ENCODE results near the gene IFNA8. TPM values are rescaled to one million over a fixed set of nuclear protein-coding genes. Genes with fewer than 3 reads are reported as not detected.

IFNA8 gene
- polyA plus RNA-seq, 3 donors, result not detected

DNA sequence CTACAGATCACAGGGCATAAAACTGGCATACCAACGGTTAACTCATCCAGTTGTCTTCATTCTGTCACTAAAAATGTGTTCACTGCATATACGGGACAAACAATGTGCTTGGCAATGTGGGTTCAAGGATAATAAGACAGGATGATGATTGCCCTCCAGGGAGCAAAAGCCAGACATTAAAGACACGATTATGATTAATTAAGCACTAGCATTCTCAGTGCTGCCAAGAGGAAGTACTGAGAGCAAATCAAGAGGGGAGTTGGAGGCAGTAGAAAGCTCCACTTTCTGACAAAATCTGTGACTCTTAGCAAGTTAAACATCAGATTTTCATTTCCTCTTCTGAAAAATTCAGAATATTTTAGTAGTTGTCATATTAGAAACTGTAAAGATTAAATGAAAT, 9.0 kb upstream of the IFNA8 start:
- 0% methylated on average over 1 of the region's 3 CpGs for WGBS (ENCODE audit: insufficient coverage)
- Histone ChIP-seq H3K9me3 (replicated peaks in 1 of 2; ENCODE audit: control insufficient read depth in 1 of 2, insufficient read depth in 1 of 2, low read length in 2 of 2) (peaks cover 0 to 10% of the 10 kb centered on the region in 2 donors), H3K79me2 (ENCODE audit: insufficient read depth, low read length) (no peaks in the 10 kb centered on the region), H3K9ac (ENCODE audit: insufficient read depth, low read length, poor library complexity, severe bottlenecking) (no peak overlapping the region), H3K36me3 (replicated peaks in 1 of 2; ENCODE audit: control insufficient read depth in 1 of 2, insufficient read depth in 2 of 2, low read length in 2 of 2) (no peaks in the 10 kb centered on the region), H3K27ac (ENCODE audit: low read depth in 1 of 2, low read length in 2 of 2) (no peak overlapping the region), H2AFZ (ENCODE audit: insufficient read depth, low read depth, low read length, poor library complexity, severe bottlenecking) (no peak overlapping the region), H4K20me1 (ENCODE audit: insufficient read depth, low read length) (no peaks in the 10 kb centered on the region), H3K27me3 (ENCODE audit: control insufficient read depth in 2 of 2, insufficient read depth in 2 of 2, low read length in 2 of 2) (peaks cover 86 to 89% of the 10 kb centered on the region in 2 donors), H3K4me1 (ENCODE audit: control insufficient read depth in 1 of 2, insufficient read depth in 2 of 2, low read length in 2 of 2) (peaks cover 16 to 21% of the 10 kb centered on the region in 2 donors), H3K4me3 (replicated peaks in 1 of 3; ENCODE audit: low read depth in 2 of 3, low read length in 3 of 3) (no peak overlapping the region), H3K4me2 (replicated peaks; ENCODE audit: extremely low read depth, low read length, poor library complexity, severe bottlenecking) (no peak overlapping the region)
- no peak for DNase-seq
- TF ChIP-seq, protein P1, sequence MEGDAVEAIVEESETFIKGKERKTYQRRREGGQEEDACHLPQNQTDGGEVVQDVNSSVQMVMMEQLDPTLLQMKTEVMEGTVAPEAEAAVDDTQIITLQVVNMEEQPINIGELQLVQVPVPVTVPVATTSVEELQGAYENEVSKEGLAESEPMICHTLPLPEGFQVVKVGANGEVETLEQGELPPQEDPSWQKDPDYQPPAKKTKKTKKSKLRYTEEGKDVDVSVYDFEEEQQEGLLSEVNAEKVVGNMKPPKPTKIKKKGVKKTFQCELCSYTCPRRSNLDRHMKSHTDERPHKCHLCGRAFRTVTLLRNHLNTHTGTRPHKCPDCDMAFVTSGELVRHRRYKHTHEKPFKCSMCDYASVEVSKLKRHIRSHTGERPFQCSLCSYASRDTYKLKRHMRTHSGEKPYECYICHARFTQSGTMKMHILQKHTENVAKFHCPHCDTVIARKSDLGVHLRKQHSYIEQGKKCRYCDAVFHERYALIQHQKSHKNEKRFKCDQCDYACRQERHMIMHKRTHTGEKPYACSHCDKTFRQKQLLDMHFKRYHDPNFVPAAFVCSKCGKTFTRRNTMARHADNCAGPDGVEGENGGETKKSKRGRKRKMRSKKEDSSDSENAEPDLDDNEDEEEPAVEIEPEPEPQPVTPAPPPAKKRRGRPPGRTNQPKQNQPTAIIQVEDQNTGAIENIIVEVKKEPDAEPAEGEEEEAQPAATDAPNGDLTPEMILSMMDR (IDR thresholded peaks at IDR 0.05), result no peak
- peaks cover 0 to 3% of the 10 kb centered on the region in 2 donors for H3K36me3 Mint-ChIP-seq
- intact Hi-C loops (cut with micrococcal nuclease), result loop anchor here in 1 of 2 donors (10.0 kb wide), 1 partner anchor 75 kb away; no protein-coding TSS in a partner anchor
- H3K27ac Mint-ChIP-seq, result no peak overlapping the region
- H3K9me3 Mint-ChIP-seq, result peaks cover 0 to 10% (median 2%) of the 10 kb centered on the region in 7 donors
- H3K4me1 Mint-ChIP-seq, result peaks cover 20% of the 10 kb centered on the region
- H3K27me3 Mint-ChIP-seq (ENCODE audit: low read depth in 3 of 3), result peaks cover 70 to 82% (median 80%) of the 10 kb centered on the region in 3 donors
- H3K4me3 Mint-ChIP-seq, result peak overlapping the region in 1 of 2 donors; percentile 55

DNA sequence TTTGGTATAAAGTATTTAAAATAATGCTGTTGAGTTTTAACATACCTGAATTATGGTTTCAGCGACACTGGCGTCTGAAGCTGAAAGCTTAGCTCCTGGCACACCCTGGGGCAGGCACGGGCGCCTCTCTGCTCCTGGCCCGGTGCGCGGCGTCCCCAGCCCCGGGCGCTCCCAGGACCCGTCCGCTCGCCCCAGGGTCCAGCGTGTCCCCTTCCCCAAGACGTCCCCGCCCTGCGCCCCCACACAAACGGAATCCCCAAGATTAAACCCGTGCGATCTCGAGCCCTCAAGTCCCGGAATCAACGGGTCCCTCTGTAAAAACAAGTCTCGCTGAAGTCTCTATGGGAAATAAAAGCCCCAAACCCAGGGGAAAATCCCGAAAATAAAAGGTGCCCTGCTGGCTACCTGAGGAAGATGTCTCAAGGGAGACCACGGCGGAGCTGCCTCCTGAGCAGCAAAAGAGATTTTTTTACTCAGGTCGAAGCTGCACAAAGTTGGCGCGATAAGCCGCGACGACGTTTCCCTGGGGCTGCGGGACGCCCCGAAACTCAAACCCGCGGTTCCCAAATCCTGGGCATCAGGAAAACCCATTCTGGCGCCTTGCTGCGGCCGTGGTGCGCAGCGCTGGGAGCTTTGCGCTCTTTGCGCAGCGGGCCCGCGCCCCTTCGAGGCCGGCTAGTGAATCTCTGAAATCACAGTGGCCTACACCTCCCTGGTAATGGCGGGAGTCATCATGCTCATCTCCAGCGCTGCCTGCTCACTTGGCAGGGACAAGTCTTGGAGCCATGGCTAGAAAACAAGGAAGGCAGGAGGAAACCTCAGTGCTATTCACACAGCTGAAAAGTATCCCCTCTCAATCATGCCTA, 6.3 kb upstream of the IFNA8 start:
- Mint-ChIP-seq H3K27ac (no peak overlapping the region), H3K9me3 (peaks cover 0 to 7% (median 2%) of the 10 kb centered on the region in 7 donors), H3K27me3 (ENCODE audit: low read depth in 3 of 3) (peaks cover 48 to 65% (median 65%) of the 10 kb centered on the region in 3 donors), H3K36me3 (peaks cover 0 to 3% of the 10 kb centered on the region in 2 donors), H3K4me3 (peak overlapping the region; percentile 32 to 84), H3K4me1 (peaks cover 13% of the 10 kb centered on the region)
- Histone ChIP-seq H3K4me1 (ENCODE audit: control insufficient read depth in 1 of 2, insufficient read depth in 2 of 2, low read length in 2 of 2) (peaks cover 8 to 11% of the 10 kb centered on the region in 2 donors), H3K9me3 (replicated peaks in 1 of 2; ENCODE audit: control insufficient read depth in 1 of 2, insufficient read depth in 1 of 2, low read length in 2 of 2) (peaks cover 0 to 10% of the 10 kb centered on the region in 2 donors), H4K20me1 (ENCODE audit: insufficient read depth, low read length) (no peaks in the 10 kb centered on the region), H3K9ac (ENCODE audit: insufficient read depth, low read length, poor library complexity, severe bottlenecking) (no peak overlapping the region), H3K79me2 (ENCODE audit: insufficient read depth, low read length) (no peaks in the 10 kb centered on the region), H3K27ac (ENCODE audit: low read depth in 1 of 2, low read length in 2 of 2) (no peak overlapping the region), H2AFZ (ENCODE audit: insufficient read depth, low read depth, low read length, poor library complexity, severe bottlenecking) (no peak overlapping the region), H3K27me3 (ENCODE audit: control insufficient read depth in 2 of 2, insufficient read depth in 2 of 2, low read length in 2 of 2) (peaks cover 62 to 67% of the 10 kb centered on the region in 2 donors), H3K36me3 (replicated peaks in 1 of 2; ENCODE audit: control insufficient read depth in 1 of 2, insufficient read depth in 2 of 2, low read length in 2 of 2) (no peaks in the 10 kb centered on the region), H3K4me3 (replicated peaks in 1 of 3; ENCODE audit: low read depth in 2 of 3, low read length in 3 of 3) (peak overlapping the region in 1 of 3 experiments; percentile 36), H3K4me2 (replicated peaks; ENCODE audit: extremely low read depth, low read length, poor library complexity, severe bottlenecking) (peak overlapping the region; percentile 58)
- intact Hi-C loops (cut with micrococcal nuclease), result no loop called here
- WGBS (ENCODE audit: insufficient coverage), result 4% methylated on average over 49 of the region's 53 CpGs
- TF ChIP-seq, protein P1 (IDR thresholded peaks at IDR 0.05), result no peak
- no peak for DNase-seq

All from CD14-positive monocyte (primary cell).